Measurements from ENCODE around the gene ATN1.

The ATN1 gene

DNA sequence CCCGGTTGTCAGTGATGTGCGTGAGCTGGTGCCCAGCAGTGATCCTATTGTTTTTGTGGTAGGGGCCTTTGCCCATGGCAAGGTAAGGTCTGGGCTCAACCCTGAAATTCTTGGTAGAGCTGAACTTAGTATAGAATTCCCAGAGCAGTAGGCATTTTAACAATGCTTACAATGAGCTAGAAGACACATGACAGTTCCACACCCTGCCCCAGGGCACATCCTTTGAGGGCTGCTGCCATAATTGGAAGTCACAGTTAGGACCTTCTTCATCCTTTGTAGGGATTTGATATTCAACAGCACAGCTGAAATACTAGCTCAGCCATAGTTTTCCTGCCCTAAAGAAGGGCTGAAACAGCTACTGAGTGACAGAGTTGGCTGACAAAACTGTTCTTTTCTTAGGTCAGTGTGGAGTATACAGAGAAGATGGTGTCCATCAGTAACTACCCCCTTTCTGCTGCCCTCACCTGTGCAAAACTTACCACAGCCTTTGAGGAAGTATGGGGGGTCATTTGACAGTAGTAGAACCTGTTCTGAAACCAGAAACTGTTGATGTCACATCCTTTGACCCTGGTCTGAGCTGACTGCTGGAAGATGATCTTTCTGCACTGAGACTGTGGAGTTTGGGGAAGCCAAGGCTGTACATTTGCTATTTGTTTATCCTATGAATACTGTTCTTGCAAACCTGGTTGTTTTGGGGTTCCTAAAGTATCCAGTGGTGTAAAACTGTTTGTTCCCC is 47.7 kb downstream of the ATN1 start:
- no peak for DNase-seq (ENCODE audit: low read depth in 2 of 2)

DNA sequence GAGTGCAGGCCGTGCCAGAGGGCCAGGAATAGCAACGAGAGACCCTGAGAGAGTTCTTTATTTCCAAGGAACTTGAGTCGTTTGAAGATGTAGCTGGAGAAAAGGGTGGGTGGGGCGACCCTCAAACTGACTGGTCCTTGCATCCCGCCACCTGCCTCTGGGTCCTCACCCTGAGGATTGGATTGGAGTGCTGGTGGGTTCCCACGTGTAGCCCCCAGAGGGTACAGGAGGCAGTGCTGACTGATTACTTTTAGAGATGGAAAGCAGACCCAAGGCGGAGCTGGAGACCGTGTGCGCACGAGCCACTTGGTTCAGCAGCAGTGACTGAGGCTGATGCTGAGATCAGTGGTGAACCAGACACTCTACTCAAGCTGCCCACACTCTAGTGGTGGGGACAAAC is 49.9 kb downstream of the ATN1 start:
- no peak for DNase-seq (ENCODE audit: low read depth in 2 of 2)

DNA sequence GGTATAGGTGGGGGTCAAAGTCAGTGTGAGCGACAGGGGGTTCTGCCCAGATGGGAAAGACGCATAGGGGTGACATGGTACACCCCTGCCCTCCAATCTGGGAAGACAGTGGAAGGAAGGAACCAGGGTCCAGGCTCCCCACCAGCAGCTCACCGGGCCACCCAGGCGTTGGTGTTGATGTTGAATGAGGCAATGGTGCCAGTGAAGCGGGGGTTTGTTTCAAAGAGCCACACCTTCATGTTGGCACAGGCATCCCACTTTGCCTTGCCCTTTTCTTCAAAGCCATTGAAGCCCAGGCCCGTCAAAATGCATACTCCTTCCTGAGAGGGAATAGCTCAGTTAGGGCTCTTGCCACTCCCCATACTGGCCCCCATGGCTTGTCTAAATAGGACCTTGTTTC is 50.4 kb downstream of the ATN1 start:
- no peak for DNase-seq (ENCODE audit: low read depth in 2 of 2)

DNA sequence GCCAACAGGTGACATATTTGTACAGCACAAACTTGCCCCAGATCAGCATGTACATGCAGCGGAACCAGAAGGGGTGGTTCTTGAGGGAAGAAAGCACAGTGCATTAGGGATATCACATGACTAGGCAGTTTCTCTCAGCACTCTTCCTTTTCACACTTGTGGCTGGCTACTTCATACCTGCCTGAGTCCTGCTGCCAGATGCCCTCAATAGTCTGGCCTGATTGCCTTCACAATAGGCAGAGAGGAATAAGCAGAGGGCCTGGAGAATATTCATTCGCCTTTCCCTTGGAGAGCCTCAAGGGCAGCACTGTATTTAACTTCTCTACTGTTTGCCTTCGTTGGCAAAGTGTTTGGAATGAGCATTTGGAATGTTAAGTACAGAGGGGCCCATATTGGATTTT is 50.9 kb downstream of the ATN1 start:
- DNase-seq (ENCODE audit: low read depth in 2 of 2) = no peak

DNA sequence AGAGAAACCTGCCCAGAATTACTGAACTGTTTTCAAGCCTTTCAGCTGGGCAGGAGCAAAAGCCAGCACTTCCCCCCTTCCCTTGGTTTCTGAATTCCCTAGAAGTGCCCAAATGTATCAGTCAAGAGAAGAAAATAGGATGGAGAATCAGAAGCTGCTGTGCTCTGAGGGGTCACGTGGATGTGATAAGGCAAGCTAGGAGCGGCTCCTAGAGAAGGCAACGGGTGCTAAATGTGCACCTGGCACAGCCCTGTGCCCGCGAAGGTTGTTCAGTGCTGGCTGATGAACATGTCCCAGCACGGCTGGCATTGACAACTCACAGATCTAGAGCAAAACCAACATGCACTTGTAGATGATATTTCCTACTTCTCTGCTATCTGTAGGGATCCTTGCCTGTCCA is 51.3 kb downstream of the ATN1 start:
- no peak for DNase-seq (ENCODE audit: low read depth in 2 of 2)

DNA sequence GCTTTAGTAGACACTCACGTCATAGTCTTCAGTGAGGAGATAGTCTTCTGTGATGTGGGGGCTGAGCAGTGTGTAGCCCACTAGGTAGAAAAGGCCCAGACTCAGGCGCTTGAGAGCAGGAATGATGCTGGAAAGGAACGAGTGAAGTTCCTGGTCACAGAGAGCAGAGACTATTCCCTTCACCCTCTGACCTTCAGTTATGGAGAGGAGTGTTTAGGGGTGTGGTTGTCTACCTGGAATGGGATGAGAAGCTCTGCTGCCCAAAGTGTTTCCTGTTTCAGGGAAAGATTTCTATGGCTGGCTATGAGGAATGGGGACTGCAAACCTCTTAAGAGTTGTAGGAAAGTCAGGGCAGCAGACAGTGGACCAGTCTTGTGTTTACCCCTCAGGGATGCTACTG is 51.7 kb downstream of the ATN1 start:
- DNase-seq (ENCODE audit: low read depth in 2 of 2) = no peak

DNA sequence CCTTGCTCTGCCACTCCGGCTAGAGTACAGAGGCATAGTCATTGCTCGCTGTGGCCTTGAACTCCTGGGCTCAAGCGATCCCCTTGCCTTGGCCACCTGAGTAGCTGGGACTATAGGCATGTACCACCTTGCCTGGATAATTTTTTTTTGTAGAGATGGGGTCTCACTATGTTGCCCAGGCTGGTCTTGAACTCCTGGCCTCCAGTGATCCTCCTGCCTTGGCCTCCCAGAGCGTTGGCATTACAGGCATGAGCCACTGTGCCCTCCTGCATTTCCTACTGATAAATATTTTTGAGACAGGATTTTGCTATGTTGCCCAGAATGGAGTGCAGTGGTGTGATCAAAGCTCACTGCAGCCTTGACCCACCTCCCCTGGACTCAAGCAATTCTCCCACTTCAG is 52.3 kb downstream of the ATN1 start:
- no peak for DNase-seq (ENCODE audit: low read depth in 2 of 2)

DNA sequence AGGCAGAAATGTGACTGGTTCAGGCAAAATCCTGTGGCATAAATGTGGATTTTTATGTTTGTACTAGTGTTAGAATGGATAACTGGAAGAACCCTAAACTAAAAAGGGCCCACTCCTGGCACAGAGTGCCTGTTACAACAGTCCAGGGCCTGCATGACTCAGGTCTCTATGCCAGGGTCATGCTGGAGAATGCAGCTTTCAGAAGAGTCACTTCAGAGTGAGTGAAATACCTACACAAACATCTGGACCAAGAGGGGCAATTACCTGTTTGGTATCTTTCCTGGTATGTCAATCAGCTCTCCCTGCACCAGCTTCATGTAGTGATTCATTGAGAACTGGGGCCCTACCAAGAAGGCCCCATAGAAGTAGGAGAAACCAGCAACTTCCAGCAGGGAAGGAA is 53.0 kb downstream of the ATN1 start:
- DNase-seq (ENCODE audit: low read depth in 2 of 2) = no peak

DNA sequence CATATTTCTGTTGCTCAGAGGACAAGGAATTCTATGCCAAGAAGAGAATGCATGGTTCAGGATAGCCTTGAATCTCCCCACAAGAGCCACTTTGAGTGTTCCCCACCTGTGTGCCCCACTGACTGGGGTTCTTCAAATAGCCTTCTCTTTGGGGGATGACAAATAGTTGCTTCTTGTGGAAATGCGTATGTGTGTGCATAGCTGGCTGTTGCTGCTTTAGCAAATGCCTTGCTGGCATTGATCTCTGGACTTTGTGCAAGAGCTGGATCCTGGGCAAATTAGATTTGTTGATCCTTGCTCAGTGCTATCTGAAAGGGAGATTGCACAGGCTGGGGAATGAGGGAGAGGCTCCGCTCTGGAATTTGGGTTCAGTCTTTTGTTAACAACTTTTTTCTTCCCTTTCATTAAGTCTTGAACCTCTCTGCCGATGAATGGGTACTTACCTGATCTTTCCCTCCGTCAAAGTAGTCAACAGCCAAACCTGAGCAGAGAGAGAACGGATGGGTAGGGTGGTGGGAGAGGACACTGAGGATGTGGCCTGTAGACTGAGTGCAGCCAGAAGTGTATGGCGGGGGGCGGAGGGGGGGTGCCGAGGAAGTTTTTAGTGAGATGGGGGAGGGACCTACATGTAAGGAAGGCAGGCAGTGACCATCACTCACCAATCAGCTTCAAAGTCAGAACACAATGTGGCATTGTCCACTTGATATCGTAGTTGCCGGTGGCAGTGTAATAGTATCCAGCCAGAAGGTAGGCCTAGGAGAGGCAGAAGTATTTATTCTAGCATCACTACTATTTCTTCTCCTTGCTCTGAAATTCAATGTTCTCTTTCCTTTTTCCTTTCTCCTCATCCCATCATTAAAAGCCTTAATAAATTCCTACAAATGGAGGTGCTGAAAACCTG is 53.6 kb downstream of the ATN1 start:
- DNase-seq (ENCODE audit: low read depth in 2 of 2) = no peak

DNA sequence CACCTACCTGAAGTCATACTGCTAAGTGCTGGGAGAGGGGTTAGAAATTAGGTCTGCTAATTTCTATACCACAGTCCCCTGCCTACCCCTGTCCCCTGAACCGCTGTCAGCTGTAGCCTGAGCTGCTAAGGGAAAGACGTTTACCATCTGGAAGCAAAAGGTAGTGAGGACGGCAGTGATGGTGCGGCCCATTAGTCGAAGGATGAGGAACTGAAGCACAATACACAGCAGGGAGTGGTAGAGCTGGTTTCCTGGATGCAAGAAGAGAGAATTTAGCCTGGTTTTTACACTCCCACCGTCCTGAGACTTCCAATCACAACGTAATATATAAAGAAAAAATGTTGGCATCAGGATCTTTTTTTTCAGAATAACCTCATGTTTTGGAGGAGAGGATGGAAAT is 54.8 kb downstream of the ATN1 start:
- no peak for DNase-seq (ENCODE audit: low read depth in 2 of 2)

DNA sequence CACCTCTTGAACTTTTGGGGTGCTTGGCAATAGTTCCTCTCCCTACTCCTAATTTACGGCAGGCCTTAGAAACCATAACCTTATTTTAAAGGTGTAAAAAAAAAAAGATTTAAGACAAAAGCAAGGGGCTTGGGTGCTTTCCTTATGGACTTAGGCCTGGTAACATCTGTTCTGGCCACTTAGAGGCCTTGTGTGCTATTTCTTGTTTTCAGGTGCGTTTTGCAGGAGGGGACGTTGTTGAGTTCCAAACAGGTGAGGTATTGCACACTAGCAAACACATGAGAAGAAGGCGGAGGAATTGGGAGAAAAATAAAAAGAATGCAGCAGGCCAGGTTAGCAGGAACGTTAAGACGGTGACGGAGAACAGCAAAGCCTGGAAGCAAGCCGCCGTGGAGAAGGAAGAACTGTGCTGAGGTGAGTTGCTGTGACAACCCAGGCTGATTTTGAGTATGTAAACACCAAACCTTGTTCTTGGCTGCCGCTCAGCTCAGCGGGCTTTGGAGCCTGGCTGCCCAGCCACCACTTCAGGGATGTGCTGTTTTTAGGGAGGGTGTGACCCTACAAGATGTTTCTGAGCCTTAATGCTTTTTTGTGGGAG is 60.3 kb downstream of the ATN1 start:
- no peak for DNase-seq (ENCODE audit: low read depth in 2 of 2)
